Natural killer cell (primary cell): ENCODE measurements around the gene DGUOK. TPM values are rescaled to one million over a fixed set of nuclear protein-coding genes. Genes with fewer than 3 reads are reported as not detected.
"Not testable (repeated sequence)": the region's sequence is repeated elsewhere in the genome, so short reads cannot be mapped to it uniquely, and the experiment has no call there.

Source experiments
- ATAC-seq, 3 donors: fragments of 150-1000 bp in 2 of 3; fragments of 200-7000 bp in 1 of 3; cut with Tn5 transposase; 1 replicate in 1 of 3; 2 replicates in 2 of 3; pipeline ENCODE4 v1.10.0; 2021; ENCODE audit warnings: mild to moderate bottlenecking in 2 of 3, moderate library complexity in 2 of 3
- DNase-seq, 2 donors: peaks; one replicate each; pipeline versions ENCODE4 v3.0.0 to v3.0.0-alpha.2; 2013 to 2021; ENCODE audit warnings: mixed read lengths in 1 of 2
- H3K27ac ChIP-seq: one replicate; pipeline ENCODE4 v1.5.1; 2013; ENCODE audit warnings: mild to moderate bottlenecking, low read length
- H3K27me3 ChIP-seq: one replicate; pipeline ENCODE4 v1.6.1; 2013; ENCODE audit warnings: low read length; ENCODE audit not compliant: control insufficient read depth, insufficient read depth
- H3K36me3 ChIP-seq: one replicate; pipeline ENCODE4 v1.6.1; 2013; ENCODE audit warnings: low read length; ENCODE audit not compliant: control insufficient read depth, insufficient read depth
- H3K4me1 ChIP-seq: one replicate; pipeline ENCODE4 v1.6.1; 2013; ENCODE audit warnings: low read length; ENCODE audit not compliant: control insufficient read depth, insufficient read depth
- H3K4me3 ChIP-seq: one replicate; pipeline ENCODE4 v1.5.1; 2013; ENCODE audit warnings: low read length
- H3K9me3 ChIP-seq: one replicate; pipeline ENCODE4 v1.6.1; 2013; ENCODE audit warnings: low read length; ENCODE audit not compliant: control insufficient read depth, insufficient read depth
- H3K27ac Mint-ChIP-seq, 2 donors: one replicate each; pipeline ENCODE4 v1.8.0; 2022; ENCODE audit warnings: mild to moderate bottlenecking in 2 of 2, mixed read lengths in 2 of 2, moderate library complexity in 1 of 2
- H3K27me3 Mint-ChIP-seq, 2 donors: one replicate each; pipeline ENCODE4 v1.8.0; 2022; ENCODE audit warnings: low read depth in 2 of 2, mixed read lengths in 2 of 2
- H3K36me3 Mint-ChIP-seq: one replicate; pipeline ENCODE4 v1.8.0; 2022; ENCODE audit warnings: mixed read lengths
- H3K4me1 Mint-ChIP-seq, 2 donors: one replicate each; pipeline ENCODE4 v1.8.0; 2022; ENCODE audit warnings: mixed read lengths in 2 of 2
- H3K4me3 Mint-ChIP-seq: one replicate; pipeline ENCODE4 v1.8.0; 2022; ENCODE audit warnings: mild to moderate bottlenecking, moderate library complexity, mixed read lengths
- H3K9me3 Mint-ChIP-seq, 2 donors: one replicate each; pipeline ENCODE4 v1.8.0; 2022; ENCODE audit warnings: mixed read lengths in 2 of 2
- CTCF ChIP-seq: fragments of 200-600 bp; IDR thresholded peaks from one replicate; pipeline ENCODE4 v1.8.0; 2022; ENCODE audit warnings: antibody characterized with exemption
- whole genome bisulfite sequencing: methylation state at CpG from one replicate; pipeline ENCODE4 v1.1.7; 2013; ENCODE audit warnings: missing lambda C conversion rate; ENCODE audit not compliant: insufficient coverage; 5-methylcytosine and 5-hydroxymethylcytosine counted together
- intact Hi-C: fragments of 100-400 bp; cut with micrococcal nuclease; formaldehyde crosslinking; loops from one replicate; pipeline ENCODE4 v1.14.2; 2022
- total RNA-seq, 4 donors: library from RNA; stranded (reverse); fragments of 120-200 nt in 1 of 4; gene quantifications; one replicate each; pipeline versions ENCODE4 v1.2.3 to v1.2.4, GENCODE V29; 2013 to 2022

The DGUOK gene
- 10 to 100 TPM; 47.6 to 56.8 (median 54.8) TPM for total RNA-seq
- 71.5 TPM for total RNA-seq (2013)

DNA sequence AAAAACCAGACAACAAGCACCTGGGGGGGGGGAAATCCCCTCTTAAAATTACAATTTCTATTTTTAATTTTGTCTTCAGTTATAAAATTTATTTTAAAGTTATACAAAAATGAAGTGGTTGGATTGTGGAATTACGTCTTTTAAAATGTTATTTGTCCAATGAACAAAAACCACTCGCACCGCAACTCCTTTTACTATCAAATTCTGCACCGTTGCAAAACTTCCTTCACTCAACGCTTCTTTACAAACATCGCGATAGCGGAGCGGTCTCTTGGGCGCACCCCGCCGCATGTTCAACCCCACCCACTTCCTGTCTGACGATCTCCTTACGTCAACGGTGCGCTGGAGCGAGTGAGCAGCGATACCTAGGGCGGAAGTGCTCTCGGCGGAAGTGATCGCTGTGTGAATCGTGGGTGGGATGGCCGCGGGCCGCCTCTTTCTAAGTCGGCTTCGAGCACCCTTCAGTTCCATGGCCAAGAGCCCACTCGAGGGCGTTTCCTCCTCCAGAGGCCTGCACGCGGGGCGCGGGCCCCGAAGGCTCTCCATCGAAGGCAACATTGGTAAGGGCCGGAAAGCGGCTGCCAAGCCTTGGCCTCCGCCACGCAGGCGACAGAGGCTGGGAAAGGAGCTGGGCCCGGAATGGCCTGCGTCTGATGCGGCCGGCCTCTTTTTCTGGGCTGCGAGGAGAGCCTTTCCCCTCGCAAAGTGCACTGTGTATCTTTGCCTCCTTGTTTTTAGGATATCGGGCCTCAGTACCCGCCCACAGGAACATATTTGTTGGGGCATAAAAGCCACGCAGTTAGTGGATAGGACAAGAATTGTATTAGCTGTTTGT is at the start of gene DGUOK:
Gene DGUOK, plus strand, starts transcription at position 388 of the 835 bp plus-strand sequence. Its CDS starts 31 bp downstream, at position 419.
- no peak for TF ChIP-seq CTCF
- H3K9me3 ChIP-seq: no peaks in the 10 kb centered on the region
- Mint-ChIP-seq H3K27ac (peak within 1 kb of the TSS; percentile 95 to 96), H3K9me3 (no peaks in the 10 kb centered on the region), H3K27me3 (no peaks in the 10 kb centered on the region), H3K4me3 (peak within 1 kb of the TSS; percentile 80), H3K36me3 (no peaks in the 10 kb centered on the region), H3K4me1 (peaks cover 34 to 43% of the 10 kb centered on the region in 2 donors)
- peak within 1 kb of the TSS; percentile 88 for H3K4me3 ChIP-seq
- H3K36me3 ChIP-seq: no peaks in the 10 kb centered on the region
- H3K27ac ChIP-seq: peak within 1 kb of the TSS; percentile 99
- DNase-seq (peak; percentile 95 to 100), ATAC-seq (peak; percentile 97 to 100 (median 98))
- H3K27me3 ChIP-seq: no peaks in the 10 kb centered on the region
- H3K4me1 ChIP-seq: peaks cover 20% of the 10 kb centered on the region
- intact Hi-C loops: loop anchor here (1.0 to 2.0 kb wide), 3 partner anchors 58 to 106 kb away; partner anchors contain the start of genes STAMBP and TET3
- WGBS: under 1% methylated on average over 49 of the region's 50 CpGs

DNA sequence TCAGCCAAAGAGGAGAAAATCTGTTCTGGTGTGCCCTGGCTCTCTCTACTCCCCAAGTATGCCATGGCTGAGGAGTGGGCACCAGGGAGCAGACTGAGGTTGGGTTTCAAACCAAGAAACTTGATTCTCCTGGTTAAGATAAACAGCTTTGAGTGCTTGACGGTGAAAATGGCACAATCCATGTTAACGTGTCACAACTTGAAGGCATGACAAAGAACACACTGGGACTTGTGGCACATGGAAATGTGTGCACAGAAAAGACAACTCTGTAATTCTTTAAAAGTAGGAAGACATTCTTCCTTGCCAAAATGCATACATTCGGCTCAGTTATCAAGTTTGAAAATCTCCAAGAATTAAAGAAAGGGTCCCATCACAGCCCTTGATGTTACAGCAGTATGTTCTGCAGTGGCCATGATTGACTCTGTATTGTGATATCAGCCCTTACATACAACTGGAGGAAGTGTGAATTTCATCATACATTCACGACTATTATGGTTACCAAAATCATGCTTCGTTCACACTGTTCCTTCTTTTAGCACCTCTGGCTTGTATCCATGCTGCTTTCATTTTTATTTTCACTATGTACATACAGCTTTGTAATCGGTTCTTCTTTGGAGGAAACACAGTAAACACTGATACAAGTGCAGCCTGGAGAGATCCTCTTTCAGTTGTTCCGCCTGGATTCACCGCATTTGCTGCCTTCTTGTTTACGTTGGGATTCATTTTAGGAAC is 49.4 kb upstream of the DGUOK start:
- no peaks in the 10 kb centered on the region for H3K4me1 ChIP-seq
- ATAC-seq: peak; percentile 64 to 83 (median 78)
- intact Hi-C loops: no loop called here
- DNase-seq: no peak
- Mint-ChIP-seq H3K36me3 (no peaks in the 10 kb centered on the region), H3K4me1 (peaks cover 5 to 6% of the 10 kb centered on the region in 2 donors), H3K27ac (no peak overlapping the region), H3K4me3 (no peak overlapping the region), H3K27me3 (no peaks in the 10 kb centered on the region), H3K9me3 (no peaks in the 10 kb centered on the region)
- TF ChIP-seq CTCF: no peak
- H3K4me3 ChIP-seq: no peak overlapping the region
- H3K9me3 ChIP-seq: no peaks in the 10 kb centered on the region
- no peaks in the 10 kb centered on the region for H3K27me3 ChIP-seq
- no peaks in the 10 kb centered on the region for H3K36me3 ChIP-seq
- H3K27ac ChIP-seq: no peak overlapping the region
- WGBS: 69% methylated on average over 9 of the region's 9 CpGs

DNA sequence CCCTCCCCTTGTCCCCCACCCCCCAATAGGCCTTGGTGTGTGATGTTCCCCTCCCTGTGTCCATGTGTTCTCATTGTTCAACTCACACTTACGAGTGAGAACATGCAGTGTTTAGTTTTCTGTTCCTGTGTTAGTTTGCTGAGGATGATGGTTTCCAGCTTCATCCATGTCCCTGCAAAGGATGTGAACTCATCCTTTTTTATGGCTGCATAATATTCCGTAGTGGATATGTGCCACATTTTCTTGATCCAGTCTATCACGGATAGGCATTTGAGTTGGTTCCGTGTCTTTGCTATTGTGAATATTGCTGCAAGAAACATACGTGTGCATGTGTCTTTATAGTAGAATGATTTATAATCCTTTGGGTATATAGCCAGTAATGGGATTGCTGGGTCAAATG is 48.7 kb upstream of the DGUOK start:
- H3K9me3 ChIP-seq, H3K27me3 ChIP-seq, H3K9me3 Mint-ChIP-seq, H3K4me3 Mint-ChIP-seq, H3K36me3 ChIP-seq, H3K4me3 ChIP-seq, H3K4me1 ChIP-seq, ATAC-seq, DNase-seq, H3K36me3 Mint-ChIP-seq, intact Hi-C loops, H3K27ac ChIP-seq, H3K27me3 Mint-ChIP-seq, H3K27ac Mint-ChIP-seq, H3K4me1 Mint-ChIP-seq: not testable (repeated sequence)
- WGBS: 97% methylated on average over 3 of the region's 5 CpGs

DNA sequence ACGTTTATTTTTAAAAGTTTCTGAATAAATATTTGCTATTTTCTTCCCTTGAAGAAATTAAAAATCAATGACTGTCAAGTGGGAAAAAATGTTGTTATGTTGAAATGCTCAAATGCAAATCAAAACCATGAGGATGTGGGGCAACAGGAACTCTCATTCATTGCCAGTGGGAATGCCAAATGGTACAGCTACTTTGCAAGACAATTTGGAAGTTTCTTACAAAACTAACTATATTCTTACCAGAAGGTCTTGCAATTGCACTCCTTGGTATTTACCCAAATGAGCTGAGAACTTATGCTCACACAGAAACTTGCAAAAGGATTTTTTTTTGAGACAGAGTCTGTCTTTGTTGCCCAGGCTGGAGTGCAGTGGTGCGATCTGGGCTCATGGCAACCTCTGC is 41.3 kb upstream of the DGUOK start:
- H3K4me1 Mint-ChIP-seq: peaks cover 13 to 14% of the 10 kb centered on the region in 2 donors
- no peaks in the 10 kb centered on the region for H3K36me3 ChIP-seq
- H3K27me3 ChIP-seq: no peaks in the 10 kb centered on the region
- no peak for ATAC-seq
- WGBS: 91% methylated on average over 1 of the region's 2 CpGs
- no peaks in the 10 kb centered on the region for H3K4me1 ChIP-seq
- no peaks in the 10 kb centered on the region for H3K9me3 Mint-ChIP-seq
- intact Hi-C loops: no loop called here
- H3K27me3 Mint-ChIP-seq: peaks cover 0 to 3% of the 10 kb centered on the region in 2 donors
- no peaks in the 10 kb centered on the region for H3K9me3 ChIP-seq
- no peaks in the 10 kb centered on the region for H3K36me3 Mint-ChIP-seq
- H3K27ac ChIP-seq: no peak overlapping the region
- no peak overlapping the region for H3K4me3 Mint-ChIP-seq
- DNase-seq: no peak
- TF ChIP-seq CTCF: no peak
- no peak overlapping the region for H3K27ac Mint-ChIP-seq
- no peak overlapping the region for H3K4me3 ChIP-seq
